HEK293T (cell line): ENCODE measurements around the gene GHRL.

ENCODE experiments used
- BHLHE40 ChIP-seq: fragments of 450-650 bp; IDR thresholded peaks from 2 replicates; pipeline ENCODE4 v1.6.1; 2016; ENCODE audit warnings: mild to moderate bottlenecking, moderate library complexity, borderline replicate concordance
- FOXA1 ChIP-seq: fragments of 450-650 bp; IDR thresholded peaks from 2 replicates; pipeline ENCODE4 v1.6.1; 2016; ENCODE audit warnings: mild to moderate bottlenecking
- HDGF ChIP-seq: fragments of 450-650 bp; IDR thresholded peaks from 2 replicates; pipeline ENCODE4 v1.6.1; 2017; ENCODE audit warnings: antibody characterized with exemption, borderline replicate concordance
- LEF1 ChIP-seq: fragments of 450-650 bp; IDR thresholded peaks from 2 replicates; pipeline ENCODE4 v1.6.1; 2017; ENCODE audit warnings: mild to moderate bottlenecking, borderline replicate concordance
- SP1 ChIP-seq: fragments of 450-650 bp; IDR thresholded peaks from 2 replicates; pipeline ENCODE4 v1.6.1; 2017
- TARDBP ChIP-seq: fragments of 450-650 bp; IDR thresholded peaks from 2 replicates; pipeline ENCODE4 v1.6.1; 2016
- ZNF384 ChIP-seq: fragments of 450-650 bp; IDR thresholded peaks from 2 replicates; pipeline ENCODE4 v1.6.1; 2016

DNA sequence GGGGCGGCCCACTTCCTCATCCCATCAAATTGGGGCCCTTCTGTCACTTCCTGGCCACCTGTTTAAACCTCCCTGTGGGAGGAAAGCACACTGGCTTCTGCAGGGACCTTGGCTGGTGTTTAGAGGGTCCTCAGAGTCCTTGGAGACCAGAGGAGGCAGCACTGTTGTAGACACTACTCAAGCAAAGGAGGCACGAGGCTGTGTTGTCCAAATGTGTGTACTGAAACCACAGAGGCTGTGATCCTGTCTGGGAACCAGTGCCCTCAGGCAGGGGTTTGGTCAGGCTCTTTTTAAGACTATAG, 40.6 kb upstream of the GHRL start:
- no peak for TF ChIP-seq FOXA1
- TF ChIP-seq LEF1, result no peak
- no peak for TF ChIP-seq ZNF384
- no peak for TF ChIP-seq HDGF
- no peak for TF ChIP-seq SP1
- TF ChIP-seq TARDBP, result no peak
- TF ChIP-seq BHLHE40, result no peak
